Spleen (tissue), 7 donors: Measurements from ENCODE around the gene ZC3H8.

Experiments
- CTCF ChIP-seq, 11 experiments: fragments of 200-600 bp in 7 of 11; fragments of 450-650 bp in 4 of 11; sonication (generic) in 4 of 11; IDR thresholded peaks in 8 of 11; conservative IDR thresholded peaks in 3 of 11; 1 replicate in 7 of 11; 2 replicates in 4 of 11; pipeline versions ENCODE4 v1.4.0 to v1.8.0; 2016 to 2021; ENCODE audit warnings: antibody characterized with exemption in 11 of 11, inconsistent platforms in 4 of 11, mild to moderate bottlenecking in 1 of 11
- POLR2A ChIP-seq, 3 donors: fragments of 450-650 bp; IDR thresholded peaks; one replicate each; pipeline ENCODE4 v1.5.1; 2017; ENCODE audit warnings: antibody characterized with exemption in 3 of 3, mild to moderate bottlenecking in 1 of 3
- POLR2AphosphoS5 ChIP-seq, 3 donors: sonication (generic); formaldehyde crosslinking; IDR thresholded peaks; one replicate each; pipeline ENCODE4 v1.5.1; 2017; ENCODE audit warnings: antibody characterized with exemption in 3 of 3
- donor health status: DM: no; HTN: no; CAD: no; lungs with moderate emphysema.
- donor health status: DM: no; HTN: no; CAD: no.
- donor health status: DM: no; HTN: no; CAD: no.

- TF ChIP-seq POLR2A (IDR thresholded peaks at IDR 0.05) (no peak), CTCF (IDR thresholded peaks at IDR 0.05 in 8 of 11, conservative IDR thresholded peaks at IDR 0.05 in 3 of 11) (no peak), POLR2AphosphoS5 (IDR thresholded peaks at IDR 0.05) (no peak)
Measured at GRCh38 chr2:112174383-112174782, 80.5 kb downstream of the ZC3H8 start.
